ENCODE measurements around the gene RNH1. TPM values are rescaled to one million over a fixed set of nuclear protein-coding genes. Genes with fewer than 3 reads are reported as not detected.

Gene RNH1
- total RNA-seq, 1 donor from 2014 or later, result 151 TPM

DNA sequence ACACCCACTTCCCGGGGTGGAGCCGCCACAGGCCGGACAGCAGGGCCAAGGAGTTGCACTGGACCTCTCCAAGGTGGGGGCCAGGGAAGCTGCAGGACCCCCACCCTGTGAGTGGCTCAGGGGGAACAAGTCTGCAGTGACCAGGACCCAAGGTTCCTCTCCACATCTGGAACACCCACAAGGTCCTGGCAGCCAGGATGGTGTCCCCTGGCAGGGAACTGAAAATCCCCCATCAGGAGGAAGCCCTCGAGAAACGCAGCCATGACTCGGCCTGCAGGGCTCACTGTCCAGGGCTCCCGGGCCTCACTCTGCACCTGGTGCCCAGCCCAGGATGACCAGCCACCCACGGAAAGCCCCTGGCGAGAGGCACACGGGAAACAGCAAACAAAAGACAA, 11.5 kb downstream of the RNH1 start:
- H3K27me3 Mint-ChIP-seq (ENCODE audit: unreplicated experiment), result no peaks in the 10 kb centered on the region
- peaks cover 37% of the 10 kb centered on the region for H3K36me3 Mint-ChIP-seq (ENCODE audit: unreplicated experiment)
- TF ChIP-seq, protein P1, sequence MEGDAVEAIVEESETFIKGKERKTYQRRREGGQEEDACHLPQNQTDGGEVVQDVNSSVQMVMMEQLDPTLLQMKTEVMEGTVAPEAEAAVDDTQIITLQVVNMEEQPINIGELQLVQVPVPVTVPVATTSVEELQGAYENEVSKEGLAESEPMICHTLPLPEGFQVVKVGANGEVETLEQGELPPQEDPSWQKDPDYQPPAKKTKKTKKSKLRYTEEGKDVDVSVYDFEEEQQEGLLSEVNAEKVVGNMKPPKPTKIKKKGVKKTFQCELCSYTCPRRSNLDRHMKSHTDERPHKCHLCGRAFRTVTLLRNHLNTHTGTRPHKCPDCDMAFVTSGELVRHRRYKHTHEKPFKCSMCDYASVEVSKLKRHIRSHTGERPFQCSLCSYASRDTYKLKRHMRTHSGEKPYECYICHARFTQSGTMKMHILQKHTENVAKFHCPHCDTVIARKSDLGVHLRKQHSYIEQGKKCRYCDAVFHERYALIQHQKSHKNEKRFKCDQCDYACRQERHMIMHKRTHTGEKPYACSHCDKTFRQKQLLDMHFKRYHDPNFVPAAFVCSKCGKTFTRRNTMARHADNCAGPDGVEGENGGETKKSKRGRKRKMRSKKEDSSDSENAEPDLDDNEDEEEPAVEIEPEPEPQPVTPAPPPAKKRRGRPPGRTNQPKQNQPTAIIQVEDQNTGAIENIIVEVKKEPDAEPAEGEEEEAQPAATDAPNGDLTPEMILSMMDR (IDR thresholded peaks at IDR 0.05), result no peak
- H3K9me3 Mint-ChIP-seq (ENCODE audit: unreplicated experiment), result no peaks in the 10 kb centered on the region
- H3K4me1 Mint-ChIP-seq (ENCODE audit: unreplicated experiment), result no peaks in the 10 kb centered on the region
- no peak overlapping the region for H3K4me3 Mint-ChIP-seq (ENCODE audit: unreplicated experiment)
- DNase-seq (ENCODE audit: extremely low spot score, unreplicated experiment), result no peak
- H3K27ac Mint-ChIP-seq (ENCODE audit: unreplicated experiment), result no peak overlapping the region

DNA sequence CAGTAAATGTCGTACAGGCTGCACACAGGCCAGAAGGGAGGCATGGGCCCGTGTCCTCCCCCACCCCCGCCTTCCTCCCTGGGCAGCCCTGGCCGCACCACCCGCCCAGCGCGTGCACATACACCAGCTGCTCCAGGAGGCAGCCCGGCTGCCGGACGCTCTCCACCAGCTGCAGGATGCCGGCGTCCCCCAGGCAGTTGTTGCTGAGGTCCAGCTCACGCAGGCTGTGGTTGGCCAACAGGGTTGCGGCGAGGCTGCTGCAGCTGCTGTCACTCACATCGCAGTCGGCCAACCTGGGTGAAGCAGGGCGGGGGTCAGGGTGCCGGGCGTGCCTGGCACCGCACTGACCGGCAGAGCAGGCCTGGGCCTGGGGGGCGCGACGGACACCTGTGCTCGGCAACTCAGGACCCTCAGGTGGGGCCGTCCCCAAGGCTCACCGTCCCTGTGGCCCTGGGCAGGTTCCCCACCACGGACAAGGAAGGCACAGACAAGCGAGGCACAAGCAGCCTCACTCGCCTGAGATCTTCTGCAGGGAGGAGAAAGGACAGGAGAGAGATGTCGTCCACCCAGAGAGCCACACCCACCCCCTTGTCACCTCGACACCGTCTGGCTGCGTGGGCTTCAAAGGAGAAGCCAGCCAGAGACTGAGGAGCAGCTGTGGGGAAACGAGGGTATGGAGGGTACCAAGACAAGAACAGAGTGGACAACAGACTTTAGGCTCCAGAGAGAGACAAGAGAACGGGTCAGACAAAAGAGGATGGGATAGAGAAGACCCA, 12.1 kb downstream of the RNH1 start:
- no peak for DNase-seq (ENCODE audit: extremely low spot score, unreplicated experiment)
- no peak overlapping the region for H3K4me3 Mint-ChIP-seq (ENCODE audit: unreplicated experiment)
- TF ChIP-seq, protein P1 (IDR thresholded peaks at IDR 0.05), result no peak
- no peaks in the 10 kb centered on the region for H3K27me3 Mint-ChIP-seq (ENCODE audit: unreplicated experiment)
- peaks cover 37% of the 10 kb centered on the region for H3K36me3 Mint-ChIP-seq (ENCODE audit: unreplicated experiment)
- no peaks in the 10 kb centered on the region for H3K4me1 Mint-ChIP-seq (ENCODE audit: unreplicated experiment)
- H3K9me3 Mint-ChIP-seq (ENCODE audit: unreplicated experiment), result no peaks in the 10 kb centered on the region
- no peak overlapping the region for H3K27ac Mint-ChIP-seq (ENCODE audit: unreplicated experiment)

DNA sequence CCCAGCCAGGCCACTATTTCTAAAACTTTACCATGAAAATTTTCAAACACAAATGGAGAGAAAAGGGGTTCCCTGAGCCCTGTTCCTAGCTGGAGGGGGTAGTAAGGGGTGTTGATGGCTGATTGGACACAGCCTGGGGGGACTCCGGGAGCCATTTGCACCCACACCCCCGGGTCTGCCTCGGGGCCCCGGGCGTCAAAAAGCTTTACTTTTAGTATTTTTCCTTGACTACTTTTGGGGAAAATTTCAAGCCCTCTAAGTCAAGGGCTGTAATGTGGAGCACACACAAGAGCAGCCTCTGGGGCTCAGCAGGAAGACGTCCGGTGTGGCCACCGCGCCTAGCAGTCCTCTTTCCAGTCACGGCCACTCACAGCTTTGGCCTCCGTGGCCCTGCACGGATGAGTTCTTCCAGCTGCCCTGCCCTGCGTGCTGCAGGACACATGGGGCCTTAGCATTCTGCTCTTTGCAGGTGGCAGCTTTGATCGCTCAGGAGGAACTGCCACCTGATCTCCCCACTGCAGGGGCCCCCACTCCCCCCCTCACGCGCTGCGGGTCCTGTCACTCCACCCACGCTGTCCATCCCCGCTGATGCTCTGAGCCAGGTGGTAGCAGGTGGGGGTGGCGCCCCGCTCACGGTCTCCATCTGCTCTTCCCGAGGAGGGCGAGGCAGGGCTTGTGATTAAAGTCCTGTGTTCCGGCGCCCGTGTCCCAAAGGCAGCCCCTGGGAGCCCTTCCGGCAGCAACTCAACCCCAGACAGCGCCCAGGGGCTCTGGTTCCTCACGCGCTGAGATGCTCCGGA, 14.4 kb downstream of the RNH1 start:
- Mint-ChIP-seq H3K9me3 (ENCODE audit: unreplicated experiment) (no peaks in the 10 kb centered on the region), H3K27ac (ENCODE audit: unreplicated experiment) (no peak overlapping the region), H3K27me3 (ENCODE audit: unreplicated experiment) (no peaks in the 10 kb centered on the region), H3K4me1 (ENCODE audit: unreplicated experiment) (no peaks in the 10 kb centered on the region), H3K4me3 (ENCODE audit: unreplicated experiment) (no peak overlapping the region), H3K36me3 (ENCODE audit: unreplicated experiment) (peaks cover 30% of the 10 kb centered on the region)
- peak; percentile 79 for DNase-seq (ENCODE audit: extremely low spot score, unreplicated experiment)
- TF ChIP-seq, protein P1 (IDR thresholded peaks at IDR 0.05), result no peak

DNA sequence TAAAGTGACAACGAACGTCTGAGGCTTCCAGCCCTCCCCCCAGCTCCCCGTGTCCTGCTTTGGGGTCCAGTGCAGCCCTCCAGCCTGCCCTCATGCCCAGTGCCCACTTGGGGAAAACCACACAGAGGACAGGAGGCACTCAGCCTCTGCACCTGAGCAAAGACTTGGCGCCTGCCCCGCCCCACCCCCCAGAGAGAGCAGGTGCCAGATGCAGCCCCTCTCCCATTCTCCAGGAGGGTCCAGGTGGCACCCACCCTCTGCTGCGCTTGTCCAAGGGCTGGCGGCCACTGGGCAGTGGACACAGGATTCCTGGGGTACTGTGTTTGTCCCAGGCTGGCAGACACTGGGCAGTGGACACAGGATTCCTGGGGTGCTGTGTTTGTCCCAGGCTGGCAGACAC, 15.7 kb downstream of the RNH1 start:
- no peak overlapping the region for H3K4me3 Mint-ChIP-seq (ENCODE audit: unreplicated experiment)
- H3K36me3 Mint-ChIP-seq (ENCODE audit: unreplicated experiment), result peaks cover 18% of the 10 kb centered on the region
- H3K27me3 Mint-ChIP-seq (ENCODE audit: unreplicated experiment), result no peaks in the 10 kb centered on the region
- H3K27ac Mint-ChIP-seq (ENCODE audit: unreplicated experiment), result no peak overlapping the region
- no peaks in the 10 kb centered on the region for H3K4me1 Mint-ChIP-seq (ENCODE audit: unreplicated experiment)
- TF ChIP-seq, protein P1 (IDR thresholded peaks at IDR 0.05), result no peak
- no peak for DNase-seq (ENCODE audit: extremely low spot score, unreplicated experiment)
- no peaks in the 10 kb centered on the region for H3K9me3 Mint-ChIP-seq (ENCODE audit: unreplicated experiment)

DNA sequence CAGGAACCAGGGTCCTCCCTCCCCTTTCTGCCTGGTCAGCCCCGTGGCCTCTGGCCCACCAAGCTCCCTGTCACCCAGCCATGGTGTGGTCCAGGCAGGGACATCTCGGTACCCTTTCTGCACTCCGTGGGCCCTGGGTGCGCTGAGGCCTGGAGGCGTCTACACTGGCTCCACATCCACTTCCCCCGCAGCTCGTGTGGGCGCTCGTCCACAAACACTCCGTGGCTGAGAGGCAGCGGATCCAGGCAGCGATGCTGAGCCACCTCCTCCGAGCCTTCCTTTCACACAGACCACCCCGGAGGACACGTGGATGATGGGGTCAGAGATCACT, 16.1 kb downstream of the RNH1 start:
- H3K4me1 Mint-ChIP-seq (ENCODE audit: unreplicated experiment), result no peaks in the 10 kb centered on the region
- peaks cover 16% of the 10 kb centered on the region for H3K36me3 Mint-ChIP-seq (ENCODE audit: unreplicated experiment)
- TF ChIP-seq, protein P1 (IDR thresholded peaks at IDR 0.05), result no peak
- no peak overlapping the region for H3K4me3 Mint-ChIP-seq (ENCODE audit: unreplicated experiment)
- H3K27ac Mint-ChIP-seq (ENCODE audit: unreplicated experiment), result no peak overlapping the region
- no peaks in the 10 kb centered on the region for H3K9me3 Mint-ChIP-seq (ENCODE audit: unreplicated experiment)
- no peak for DNase-seq (ENCODE audit: extremely low spot score, unreplicated experiment)
- no peaks in the 10 kb centered on the region for H3K27me3 Mint-ChIP-seq (ENCODE audit: unreplicated experiment)
